ENCODE data around the gene GABARAP. TPM values are rescaled to one million over a fixed set of nuclear protein-coding genes. Genes with fewer than 3 reads are reported as not detected.

Gene GABARAP
- total and polyA plus RNA-seq, 2 of the 13 experiments (the other 11 are each of a cell fraction or from before 2014, with no cell fraction given), result 161 to 310 TPM

GRCh38 chr17:7280519-7281073, 38.3 kb upstream of the GABARAP start (continued):
- peak; percentile 86 for TF ChIP-seq SAP130 (CRISPR knock-in tag; IDR thresholded peaks at IDR 0.05; ENCODE audit: low read depth)
- TF ChIP-seq TFDP2 (CRISPR knock-in tag; IDR thresholded peaks at IDR 0.05), result peak; percentile 51; the same call in 1 of the 2 replicates
- TF ChIP-seq CTCF (CRISPR knock-in tag; IDR thresholded peaks at IDR 0.05), result peak; percentile 98
- peak; percentile 75 for TF ChIP-seq ZNF792 (CRISPR knock-in tag; IDR thresholded peaks at IDR 0.05)
- TF ChIP-seq HOMEZ (CRISPR knock-in tag; IDR thresholded peaks at IDR 0.05; ENCODE audit: low read depth), result 0 out of 2 replicates have a peak, but pooled peaks have one; percentile 22
- peak; percentile 84; the same call in 1 of the 3 replicates for TF ChIP-seq MXI1 (IDR thresholded peaks at IDR 0.05; ENCODE audit: borderline replicate concordance, low read depth, low read length)
- no peak for TF ChIP-seq E2F5 (CRISPR knock-in tag; conservative IDR thresholded peaks at IDR 0.05)
- no peak for TF ChIP-seq ARNTL (CRISPR knock-in tag; IDR thresholded peaks at IDR 0.05)
- TF ChIP-seq SP4 (CRISPR knock-in tag; IDR thresholded peaks at IDR 0.05), result peak; percentile 70; the same call in 1 of the 2 replicates
- peak; percentile 47 for TF ChIP-seq ZNF605 (CRISPR knock-in tag; IDR thresholded peaks at IDR 0.05)
- no peak for TF ChIP-seq AGO1 (IDR thresholded peaks at IDR 0.05; ENCODE audit: low read depth, low read length, poor library complexity, severe bottlenecking)
- peak; percentile 96; the same call in 1 of the 2 replicates for TF ChIP-seq ZNF44 (CRISPR knock-in tag; IDR thresholded peaks at IDR 0.05)
- peak; percentile 99 for TF ChIP-seq RAD21 (CRISPR knock-in tag; IDR thresholded peaks at IDR 0.05)
- TF ChIP-seq MXD3 (CRISPR knock-in tag; IDR thresholded peaks at IDR 0.05), result peak; percentile 56
- TF ChIP-seq KIAA2018 (CRISPR knock-in tag; IDR thresholded peaks at IDR 0.05; ENCODE audit: borderline replicate concordance), result no peak
- 0 out of 2 replicates have a peak, but pooled peaks have one; percentile 15 for TF ChIP-seq TOE1 (CRISPR knock-in tag; IDR thresholded peaks at IDR 0.05)
